Memory B cell (primary cell): ENCODE results near the gene PRKAA2.
A peak's percentile ranks its signal among the peaks of the same experiment; 100 is the strongest.
"Not testable (repeated sequence)": the region's sequence is repeated elsewhere in the genome, so short reads cannot be mapped to it uniquely, and the experiment has no call there.

ENCODE experiments used
- ATAC-seq: fragments of 150-1000 bp; cut with Tn5 transposase; 2 replicates; pipeline ENCODE4 v1.10.0; 2021; ENCODE audit warnings: low read depth, mild to moderate bottlenecking, moderate library complexity
- DNase-seq, 2 donors: peaks; one replicate each; pipeline ENCODE4 v3.0.0; 2022; ENCODE audit warnings: low spot score in 2 of 2
- H3K27ac Mint-ChIP-seq: one replicate; pipeline ENCODE4 v1.8.0; 2022; ENCODE audit warnings: mild to moderate bottlenecking, moderate library complexity, mixed read lengths
- H3K27me3 Mint-ChIP-seq: one replicate; pipeline ENCODE4 v1.8.0; 2022; ENCODE audit warnings: mixed read lengths
- H3K36me3 Mint-ChIP-seq: one replicate; pipeline ENCODE4 v1.8.0; 2022; ENCODE audit warnings: mild to moderate bottlenecking, mixed read lengths
- H3K4me1 Mint-ChIP-seq: one replicate; pipeline ENCODE4 v1.8.0; 2022; ENCODE audit warnings: mixed read lengths
- H3K4me3 Mint-ChIP-seq: one replicate; pipeline ENCODE4 v1.8.0; 2022; ENCODE audit warnings: mild to moderate bottlenecking, moderate library complexity, mixed read lengths
- H3K9me3 Mint-ChIP-seq: one replicate; pipeline ENCODE4 v1.8.0; 2022; ENCODE audit warnings: mixed read lengths

Gene PRKAA2

DNA sequence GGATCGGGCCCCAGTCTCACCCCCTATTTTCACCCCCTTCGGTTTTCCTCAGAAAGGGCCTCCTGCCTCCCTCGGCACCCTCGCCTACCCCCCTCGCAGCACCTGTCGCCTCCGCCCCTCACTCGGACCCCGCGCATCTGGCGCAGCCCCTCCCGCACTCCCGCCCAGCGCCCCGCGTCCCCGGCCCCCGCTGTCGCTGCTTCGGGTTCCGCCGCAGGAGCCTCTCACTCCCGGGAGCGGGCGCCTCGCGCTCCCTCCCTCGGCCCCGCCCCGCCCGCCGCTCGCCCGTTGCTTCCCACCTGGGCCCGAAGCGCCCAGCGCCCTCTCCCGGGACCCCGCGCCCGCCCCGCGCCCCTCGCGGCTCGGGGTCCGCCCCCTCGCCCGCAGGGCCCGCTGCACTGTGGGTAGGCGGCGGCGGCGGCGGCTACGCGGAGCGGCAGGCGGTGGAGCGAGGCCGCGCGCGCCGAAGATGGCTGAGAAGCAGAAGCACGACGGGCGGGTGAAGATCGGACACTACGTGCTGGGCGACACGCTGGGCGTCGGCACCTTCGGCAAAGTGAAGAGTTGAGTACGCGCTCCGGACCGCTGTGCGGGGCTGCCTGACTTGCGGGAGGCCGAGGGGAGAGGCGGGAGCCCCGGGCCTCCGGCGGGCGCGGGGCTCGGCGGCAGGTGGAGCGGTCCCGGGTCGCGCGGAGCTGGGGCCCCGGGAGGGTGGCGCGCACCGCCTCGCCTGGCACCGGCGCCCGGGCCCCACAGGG, at the start of gene PRKAA2:
Gene PRKAA2 (plus strand): TSS at position 396 of the 758 bp plus-strand sequence. CDS start 74 bp downstream, at position 470.
- peaks cover 13% of the 10 kb centered on the region for H3K27me3 Mint-ChIP-seq
- H3K36me3 Mint-ChIP-seq: no peaks in the 10 kb centered on the region
- peaks cover 9% of the 10 kb centered on the region for H3K4me1 Mint-ChIP-seq
- ATAC-seq (peak; percentile 93), DNase-seq (peak; percentile 30 to 52)
- H3K27ac Mint-ChIP-seq: no peak within 1 kb of the TSS
- no peaks in the 10 kb centered on the region for H3K9me3 Mint-ChIP-seq
- H3K4me3 Mint-ChIP-seq: peak within 1 kb of the TSS; percentile 88

DNA sequence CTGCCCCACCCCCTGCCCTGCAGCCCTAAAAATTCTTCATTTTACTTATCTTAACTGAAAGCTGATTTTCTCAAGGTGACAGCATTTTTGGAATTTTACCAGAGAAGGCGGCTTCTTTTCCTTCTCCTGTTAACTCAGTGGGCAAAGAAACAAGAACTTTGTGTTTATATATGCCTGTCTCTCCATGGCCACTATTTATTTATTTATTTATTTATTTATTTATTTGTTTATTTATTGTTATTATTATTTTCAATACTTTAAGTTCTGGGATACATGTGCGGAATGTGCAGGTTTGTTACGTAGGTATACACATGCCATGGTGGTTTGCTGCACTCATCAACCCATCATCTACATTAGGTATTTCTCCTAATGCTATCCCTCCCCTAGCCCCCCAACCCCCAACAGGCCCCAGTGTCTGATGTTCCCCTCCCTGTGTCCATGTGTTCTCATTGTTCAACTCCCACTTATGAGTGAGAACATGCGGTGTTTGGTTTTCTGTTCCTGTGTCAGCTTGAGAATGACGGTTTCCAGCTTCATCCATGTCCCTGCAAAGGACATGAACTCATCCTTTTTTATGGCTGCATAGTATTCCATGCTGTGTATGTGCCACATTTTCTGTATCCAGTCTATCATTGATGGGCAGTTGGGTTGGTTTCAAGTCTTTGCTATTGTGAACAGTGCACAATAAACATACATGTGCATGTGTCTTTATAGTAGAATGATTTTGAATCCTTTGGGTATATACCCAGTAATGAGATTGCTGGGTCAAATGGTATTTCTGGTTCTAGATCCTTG, 49.5 kb upstream of the PRKAA2 start:
- not testable (repeated sequence) for ATAC-seq, DNase-seq, H3K4me3 Mint-ChIP-seq, H3K9me3 Mint-ChIP-seq, H3K36me3 Mint-ChIP-seq, H3K4me1 Mint-ChIP-seq, H3K27ac Mint-ChIP-seq, H3K27me3 Mint-ChIP-seq

DNA sequence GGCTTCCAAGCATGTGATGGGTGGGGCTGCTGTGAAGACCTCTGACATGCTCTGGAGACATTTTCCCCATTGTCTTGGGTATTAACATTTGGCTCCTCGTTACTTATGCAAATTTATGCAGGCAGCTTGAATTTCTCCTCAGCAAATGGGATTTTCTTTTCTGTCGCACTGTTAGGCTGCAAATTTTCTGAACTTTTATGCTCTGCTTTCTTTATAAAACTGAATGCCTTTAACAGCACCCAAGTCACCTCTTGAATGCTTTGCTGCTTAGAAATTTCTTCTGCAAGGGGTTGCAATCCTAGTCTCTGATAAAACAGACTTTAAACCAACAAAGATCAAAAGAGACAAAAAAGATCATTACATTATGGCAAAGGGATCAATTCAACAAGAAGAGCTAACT, 35.0 kb upstream of the PRKAA2 start:
- peaks cover 15% of the 10 kb centered on the region for H3K27me3 Mint-ChIP-seq
- not testable (repeated sequence) for H3K9me3 Mint-ChIP-seq, H3K36me3 Mint-ChIP-seq, DNase-seq, H3K4me3 Mint-ChIP-seq, H3K27ac Mint-ChIP-seq, H3K4me1 Mint-ChIP-seq, ATAC-seq

DNA sequence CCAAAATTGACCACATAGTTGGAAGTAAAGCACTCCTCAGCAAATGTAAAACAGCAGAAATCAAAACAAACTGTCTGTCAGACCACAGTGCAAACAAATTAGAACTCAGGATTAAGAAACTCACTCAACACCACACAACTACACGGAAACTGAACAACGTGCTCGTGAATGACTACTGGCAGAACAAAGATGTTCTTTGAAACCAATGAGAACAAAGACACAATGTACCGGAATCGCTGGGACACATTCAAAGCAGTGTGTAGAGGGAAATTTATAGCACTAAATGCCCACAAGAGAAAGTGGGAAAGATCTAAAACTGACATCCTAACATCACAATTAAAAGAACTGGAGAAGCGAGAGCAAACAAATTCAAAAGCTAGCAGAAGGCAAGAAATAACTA, 34.3 kb upstream of the PRKAA2 start:
- H3K27ac Mint-ChIP-seq, H3K9me3 Mint-ChIP-seq, H3K4me3 Mint-ChIP-seq, H3K36me3 Mint-ChIP-seq, H3K4me1 Mint-ChIP-seq, DNase-seq, ATAC-seq: not testable (repeated sequence)
- H3K27me3 Mint-ChIP-seq: peaks cover 13% of the 10 kb centered on the region

DNA sequence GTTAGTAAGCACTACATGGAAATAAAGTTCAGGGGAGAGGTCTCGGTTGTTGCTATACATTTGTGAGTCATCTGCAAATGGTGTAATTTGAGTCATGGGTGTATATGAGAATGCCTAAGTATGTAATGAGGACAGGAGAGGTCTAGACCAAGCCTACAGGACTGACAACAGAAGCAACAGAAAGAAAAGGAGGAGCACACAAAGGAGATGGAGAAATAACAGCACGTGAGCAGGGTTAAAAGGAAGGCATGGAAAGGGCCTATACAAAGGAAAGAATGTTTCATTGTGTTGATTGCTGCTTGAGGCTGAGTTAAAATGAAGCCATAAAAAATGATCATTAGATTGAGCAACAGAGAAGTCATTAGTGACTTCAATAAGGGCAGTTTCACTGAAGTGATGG, 28.0 kb upstream of the PRKAA2 start:
- ATAC-seq (no peak), DNase-seq (no peak)
- Mint-ChIP-seq H3K4me3 (no peak overlapping the region), H3K36me3 (no peaks in the 10 kb centered on the region), H3K9me3 (no peaks in the 10 kb centered on the region), H3K4me1 (peaks cover 8% of the 10 kb centered on the region), H3K27ac (no peak overlapping the region), H3K27me3 (peaks cover 5% of the 10 kb centered on the region)

DNA sequence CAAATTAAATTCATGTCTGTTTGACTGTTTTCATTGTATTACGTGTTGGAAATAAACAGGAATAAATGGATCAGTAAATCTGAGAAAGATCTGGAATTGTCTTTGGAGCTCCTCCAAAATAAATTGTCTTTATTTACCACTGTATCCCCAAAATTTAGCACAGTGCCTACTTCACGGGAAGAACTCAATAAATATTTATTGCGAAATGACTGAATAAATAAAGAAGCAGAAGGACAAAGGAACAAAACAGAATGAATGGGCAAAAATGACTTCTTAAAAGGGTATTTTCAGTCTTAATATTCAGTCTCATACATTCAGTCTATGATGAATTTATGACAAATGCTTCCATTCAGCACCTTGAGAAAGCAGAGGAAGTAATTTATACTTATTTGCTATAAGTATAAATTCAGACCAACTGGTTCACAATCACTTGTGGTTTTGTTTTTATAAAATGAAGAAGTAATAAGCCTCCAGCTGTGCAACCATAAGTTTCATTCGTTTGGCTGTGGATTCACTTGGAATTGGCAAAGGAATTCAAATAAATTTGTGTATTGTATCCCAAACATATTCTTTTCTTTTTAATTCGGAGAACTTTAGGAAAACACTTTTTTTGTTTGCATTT, 19.2 kb upstream of the PRKAA2 start:
- ATAC-seq (no peak), DNase-seq (no peak)
- Mint-ChIP-seq H3K27me3 (peaks cover 10% of the 10 kb centered on the region), H3K4me3 (no peak overlapping the region), H3K27ac (no peak overlapping the region), H3K9me3 (no peaks in the 10 kb centered on the region), H3K4me1 (no peaks in the 10 kb centered on the region), H3K36me3 (no peaks in the 10 kb centered on the region)

DNA sequence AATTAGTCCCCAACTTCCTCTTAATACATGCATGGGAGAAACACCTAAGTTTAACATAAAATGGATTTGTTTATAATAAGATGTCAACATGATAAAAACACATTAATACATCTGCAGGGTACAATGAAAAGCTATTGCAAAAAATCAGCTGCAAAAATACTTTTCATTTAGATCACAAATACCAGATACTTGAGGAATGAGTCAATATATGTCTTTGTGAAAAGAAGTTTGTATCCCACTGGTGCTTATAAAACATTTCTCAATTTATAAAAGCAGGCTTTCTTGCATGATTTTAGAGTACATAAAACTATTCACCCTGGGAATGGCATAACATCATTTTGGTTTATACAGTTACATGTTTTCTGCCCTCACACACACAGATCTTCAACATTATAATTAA, 18.6 kb upstream of the PRKAA2 start:
- Mint-ChIP-seq H3K36me3 (no peaks in the 10 kb centered on the region), H3K27ac (no peak overlapping the region), H3K4me3 (no peak overlapping the region), H3K27me3 (peaks cover 10% of the 10 kb centered on the region), H3K9me3 (no peaks in the 10 kb centered on the region), H3K4me1 (no peaks in the 10 kb centered on the region)
- DNase-seq (no peak), ATAC-seq (no peak)

DNA sequence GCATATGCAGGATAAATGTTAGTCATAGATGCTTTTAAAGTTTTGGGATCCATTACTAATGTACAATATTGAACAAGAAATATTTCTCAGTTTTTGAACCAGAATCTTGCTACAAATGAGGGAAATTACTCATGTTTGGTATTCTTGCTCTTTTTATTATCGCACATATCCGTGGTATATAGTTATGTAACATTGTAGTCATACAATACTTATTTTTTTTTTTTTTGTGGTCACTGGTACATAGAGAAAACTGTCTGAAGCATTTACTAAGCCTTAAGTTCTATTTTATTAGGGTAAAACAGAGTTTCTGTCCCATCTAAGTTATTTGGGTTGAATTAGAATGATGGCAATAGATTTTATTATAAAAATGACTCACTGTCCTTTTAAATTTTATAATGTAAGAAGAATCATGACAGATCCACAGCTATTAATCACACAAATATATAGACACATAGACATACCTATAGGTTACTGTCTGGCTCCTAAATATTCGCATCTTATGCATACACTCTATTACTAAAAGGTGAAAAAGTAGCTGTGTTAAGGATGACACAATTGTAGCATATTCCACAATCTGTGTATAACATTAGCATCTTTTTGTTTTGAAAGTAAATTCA, 18.0 kb upstream of the PRKAA2 start:
- no peaks in the 10 kb centered on the region for H3K9me3 Mint-ChIP-seq
- no peak overlapping the region for H3K4me3 Mint-ChIP-seq
- no peak for DNase-seq
- no peaks in the 10 kb centered on the region for H3K36me3 Mint-ChIP-seq
- peaks cover 10% of the 10 kb centered on the region for H3K27me3 Mint-ChIP-seq
- no peaks in the 10 kb centered on the region for H3K4me1 Mint-ChIP-seq
- no peak overlapping the region for H3K27ac Mint-ChIP-seq
- no peak for ATAC-seq

DNA sequence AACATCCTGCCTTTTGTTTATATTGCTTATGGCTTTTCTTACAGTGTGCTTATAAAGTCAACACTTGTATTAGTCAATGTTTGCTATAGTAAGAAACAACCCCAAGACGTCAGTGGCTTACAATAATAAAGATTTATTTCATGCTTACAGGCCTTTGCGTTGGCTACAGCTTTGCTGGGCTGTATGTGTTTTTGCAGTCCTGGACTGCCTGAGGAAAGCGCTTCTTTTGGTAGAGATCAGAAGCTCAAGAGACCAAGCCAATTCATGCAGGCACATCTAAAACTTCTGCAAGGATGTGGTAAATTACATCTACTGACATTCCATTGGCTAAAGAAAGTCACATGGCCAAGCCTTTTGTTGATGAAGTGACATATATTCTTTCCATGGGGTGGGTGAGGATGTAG, 17.5 kb upstream of the PRKAA2 start:
- no peak for ATAC-seq
- no peak overlapping the region for H3K27ac Mint-ChIP-seq
- no peak for DNase-seq
- H3K36me3 Mint-ChIP-seq: no peaks in the 10 kb centered on the region
- H3K4me1 Mint-ChIP-seq: no peaks in the 10 kb centered on the region
- no peaks in the 10 kb centered on the region for H3K9me3 Mint-ChIP-seq
- no peak overlapping the region for H3K4me3 Mint-ChIP-seq
- H3K27me3 Mint-ChIP-seq: peaks cover 8% of the 10 kb centered on the region

DNA sequence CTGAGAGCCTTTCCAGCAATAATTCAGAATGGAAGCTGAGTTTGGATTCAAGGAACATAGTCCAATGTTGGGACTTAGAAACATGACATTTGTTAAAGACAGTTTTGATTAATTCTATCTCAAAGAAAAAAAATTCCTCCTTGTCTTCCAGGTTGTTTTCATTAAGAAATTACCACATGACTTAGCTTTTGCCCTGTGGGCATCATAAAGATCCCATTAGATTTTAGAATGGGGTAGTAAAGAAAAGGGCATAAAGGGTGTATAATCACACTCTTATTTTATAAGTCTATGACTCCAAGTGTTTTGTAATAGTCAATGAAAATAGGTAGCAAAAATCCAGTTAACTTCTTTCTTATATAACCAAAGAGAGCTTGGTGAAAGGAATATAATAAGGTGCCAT, 14.3 kb upstream of the PRKAA2 start:
- no peak overlapping the region for H3K4me3 Mint-ChIP-seq
- no peak for ATAC-seq
- no peaks in the 10 kb centered on the region for H3K4me1 Mint-ChIP-seq
- no peak overlapping the region for H3K27ac Mint-ChIP-seq
- no peaks in the 10 kb centered on the region for H3K36me3 Mint-ChIP-seq
- H3K27me3 Mint-ChIP-seq: no peaks in the 10 kb centered on the region
- no peaks in the 10 kb centered on the region for H3K9me3 Mint-ChIP-seq
- no peak for DNase-seq

DNA sequence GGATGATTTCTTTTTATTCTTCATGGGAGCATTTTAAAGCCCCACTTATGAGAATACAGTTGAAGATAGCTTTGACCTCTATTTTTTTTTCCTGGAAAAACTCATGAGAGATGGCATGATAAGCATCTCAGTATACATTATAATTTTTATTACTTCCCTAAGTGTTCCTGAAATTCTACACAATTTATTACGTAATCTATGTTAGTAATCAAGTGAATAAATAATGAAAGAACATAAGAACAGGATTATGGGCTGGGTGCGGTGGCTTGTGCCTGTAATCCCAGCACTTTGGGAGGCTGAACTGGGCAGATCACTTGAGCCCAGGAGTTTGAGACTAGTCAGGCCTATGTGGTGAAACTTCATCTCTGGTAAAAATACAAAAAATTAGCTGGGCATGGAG, 13.2 kb upstream of the PRKAA2 start:
- Mint-ChIP-seq H3K27me3 (no peaks in the 10 kb centered on the region), H3K4me3 (no peak overlapping the region), H3K36me3 (no peaks in the 10 kb centered on the region), H3K27ac (no peak overlapping the region), H3K9me3 (no peaks in the 10 kb centered on the region), H3K4me1 (no peaks in the 10 kb centered on the region)
- no peak for ATAC-seq
- no peak for DNase-seq

DNA sequence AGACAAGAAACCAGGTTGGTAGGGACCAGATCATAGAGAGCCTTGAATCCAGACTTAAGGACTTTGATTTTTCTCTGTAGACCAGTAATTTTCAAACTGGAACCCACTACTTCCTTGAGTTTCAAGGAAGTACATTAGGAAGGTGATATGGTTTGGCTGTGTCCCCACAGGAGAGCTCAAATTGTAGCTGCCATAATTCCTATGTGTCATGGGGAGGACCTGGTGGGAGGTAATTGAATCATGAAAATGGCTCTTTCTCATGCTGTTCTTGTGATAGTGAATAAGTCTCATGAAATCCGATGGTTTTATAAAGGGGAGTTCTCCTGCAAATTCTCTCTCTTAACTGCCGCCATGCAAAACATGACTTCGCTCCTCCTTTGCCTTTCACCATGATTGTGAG, 10.1 kb upstream of the PRKAA2 start:
- Mint-ChIP-seq H3K9me3 (no peaks in the 10 kb centered on the region), H3K36me3 (no peaks in the 10 kb centered on the region), H3K4me1 (no peaks in the 10 kb centered on the region), H3K27me3 (no peaks in the 10 kb centered on the region), H3K27ac (no peak overlapping the region), H3K4me3 (no peak overlapping the region)
- no peak for DNase-seq
- no peak for ATAC-seq

DNA sequence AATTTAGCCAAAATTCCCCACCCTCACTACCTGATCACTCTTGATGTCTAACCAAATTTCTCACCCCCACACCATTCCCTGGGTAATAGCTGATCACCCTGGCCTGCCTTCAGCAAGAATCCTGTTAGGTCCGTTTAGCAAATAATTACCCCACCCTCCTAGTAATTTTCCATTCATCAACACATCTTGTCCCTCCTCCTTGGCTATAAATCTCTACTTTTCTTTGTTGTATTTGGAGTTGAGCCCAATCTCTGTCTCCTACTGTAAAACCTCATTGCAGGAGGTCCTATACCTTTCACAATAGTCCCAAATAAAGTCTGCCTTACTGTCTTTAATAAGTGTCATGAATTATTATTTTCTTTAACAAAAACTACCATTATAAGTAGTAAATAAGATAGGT, 6.9 kb upstream of the PRKAA2 start:
- Mint-ChIP-seq H3K4me1 (no peaks in the 10 kb centered on the region), H3K27ac (no peak overlapping the region), H3K36me3 (no peaks in the 10 kb centered on the region), H3K9me3 (no peaks in the 10 kb centered on the region), H3K27me3 (no peaks in the 10 kb centered on the region), H3K4me3 (no peak overlapping the region)
- no peak for ATAC-seq
- no peak for DNase-seq

DNA sequence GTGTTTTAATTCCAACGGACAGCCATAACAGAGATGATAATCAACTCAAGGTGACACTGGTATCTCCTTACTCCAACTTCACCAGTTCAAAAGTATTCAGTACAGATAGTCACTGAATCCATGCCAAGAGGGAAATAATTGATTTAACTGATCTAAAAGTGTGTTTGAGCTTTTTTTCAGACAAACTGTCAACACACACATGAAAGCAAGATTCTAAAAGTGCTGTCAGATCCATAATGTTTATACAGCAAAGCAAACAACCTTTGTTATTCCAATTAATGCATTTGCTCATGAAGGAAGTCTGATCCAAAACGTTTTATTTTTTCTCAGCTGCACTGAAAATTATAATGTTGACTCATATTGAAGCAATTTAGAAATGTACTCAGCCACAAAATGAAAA, 5.9 kb upstream of the PRKAA2 start:
- ATAC-seq (no peak), DNase-seq (no peak)
- no peak overlapping the region for H3K27ac Mint-ChIP-seq
- no peaks in the 10 kb centered on the region for H3K9me3 Mint-ChIP-seq
- H3K27me3 Mint-ChIP-seq: peaks cover under 1% of the 10 kb centered on the region
- H3K4me3 Mint-ChIP-seq: no peak overlapping the region
- H3K4me1 Mint-ChIP-seq: no peaks in the 10 kb centered on the region
- no peaks in the 10 kb centered on the region for H3K36me3 Mint-ChIP-seq
